Right atrium auricular region (tissue), 2 donors: ENCODE data around the gene PC. TPM values are rescaled to one million over a fixed set of nuclear protein-coding genes. Genes with fewer than 3 reads are reported as not detected.
"Not testable (repeated sequence)": the region's sequence is repeated elsewhere in the genome, so short reads cannot be mapped to it uniquely, and the experiment has no call there.

ENCODE experiments used
- DNase-seq: peaks from one replicate; pipeline ENCODE4 v3.0.0-alpha.2; 2019; ENCODE audit warnings: low spot score
- H3K27ac ChIP-seq, 2 donors: fragments of 200-600 bp; sonication (generic); 1 replicate in 1 of 2; 2 replicates in 1 of 2; pipeline ENCODE4 v1.5.1; 2016 to 2019
- H3K27me3 ChIP-seq, 2 donors: fragments of 200-600 bp; sonication (generic); one replicate each; pipeline versions ENCODE4 v1.5.1 to v1.6.0; 2017 to 2019
- H3K36me3 ChIP-seq: fragments of 200-600 bp; sonication (generic); one replicate; pipeline ENCODE4 v1.5.1; 2016
- H3K4me1 ChIP-seq, 2 donors: fragments of 200-600 bp; sonication (generic); one replicate each; pipeline versions ENCODE4 v1.5.1 to v1.6.0; 2017 to 2019
- H3K4me3 ChIP-seq, 2 donors: fragments of 200-600 bp; sonication (generic); 1 replicate in 1 of 2; 2 replicates in 1 of 2; pipeline ENCODE4 v1.5.1; 2017 to 2019; ENCODE audit warnings: mild to moderate bottlenecking in 1 of 2, moderate library complexity in 1 of 2
- H3K9me3 ChIP-seq, 2 donors: fragments of 200-600 bp; sonication (generic); one replicate each; pipeline ENCODE4 v1.5.1; 2019
- CTCF ChIP-seq, 2 donors: fragments of 200-600 bp; sonication (generic); IDR thresholded peaks; one replicate each; pipeline ENCODE4 v1.5.1; 2019; ENCODE audit warnings: antibody characterized with exemption in 2 of 2
- total RNA-seq, 2 donors: library from RNA; depleted of rRNA; stranded (reverse); fragments of >200 nt; gene quantifications; one replicate each; pipeline ENCODE4 v1.1.0, GENCODE V29; 2016

PC gene
- total RNA-seq, 2 donors from 2014 or later: 8.6 to 9.3 TPM

- no peak overlapping the region for H3K4me3 ChIP-seq
- H3K9me3 ChIP-seq: no peaks in the 10 kb centered on the region
- no peaks in the 10 kb centered on the region for H3K27me3 ChIP-seq
- H3K27ac ChIP-seq: no peak overlapping the region
- no peak for DNase-seq
- no peak for TF ChIP-seq CTCF (IDR thresholded peaks at IDR 0.05)
- peaks cover 0 to 9% of the 10 kb centered on the region in 2 donors for H3K4me1 ChIP-seq
- H3K36me3 ChIP-seq: no peaks in the 10 kb centered on the region
Measured at GRCh38 chr11:67001332-67001731, 43.1 kb upstream of the PC start.

GRCh38 chr11:66999555-66999954 is 41.4 kb upstream of the PC start:
- Histone ChIP-seq H3K27me3 (no peaks in the 10 kb centered on the region), H3K36me3 (no peaks in the 10 kb centered on the region), H3K9me3 (no peaks in the 10 kb centered on the region), H3K27ac (no peak overlapping the region), H3K4me3 (no peak overlapping the region), H3K4me1 (peaks cover 0 to 12% of the 10 kb centered on the region in 2 donors)
- DNase-seq: no peak
- TF ChIP-seq CTCF (IDR thresholded peaks at IDR 0.05): no peak

- DNase-seq: peak; percentile 71
- no peaks in the 10 kb centered on the region for H3K27me3 ChIP-seq
- no peak overlapping the region for H3K4me3 ChIP-seq
Measured at GRCh38 chr11:66996609-66997273, 38.6 kb upstream of the PC start.

GRCh38 chr11:66992041-66992440 is 33.9 kb upstream of the PC start:
- Histone ChIP-seq H3K9me3 (no peaks in the 10 kb centered on the region), H3K4me1 (peaks cover 0 to 16% of the 10 kb centered on the region in 2 donors), H3K27ac (no peak overlapping the region), H3K36me3 (no peaks in the 10 kb centered on the region), H3K27me3 (no peaks in the 10 kb centered on the region), H3K4me3 (no peak overlapping the region)
- TF ChIP-seq CTCF (IDR thresholded peaks at IDR 0.05): no peak
- DNase-seq: no peak

More at GRCh38 chr11:66996609-66997273, 38.6 kb upstream of the PC start:
- Histone ChIP-seq H3K9me3 (no peaks in the 10 kb centered on the region), H3K4me1 (peaks cover 0 to 12% of the 10 kb centered on the region in 2 donors), H3K27ac (peak overlapping the region in 1 of 2 donors; percentile 6), H3K36me3 (no peaks in the 10 kb centered on the region)
- no peak for TF ChIP-seq CTCF (IDR thresholded peaks at IDR 0.05)

GRCh38 chr11:66989360-66989759 is 31.2 kb upstream of the PC start:
- H3K4me3 ChIP-seq, H3K27me3 ChIP-seq, DNase-seq, H3K9me3 ChIP-seq, H3K36me3 ChIP-seq, H3K27ac ChIP-seq: not testable (repeated sequence)
- peaks cover 0 to 17% of the 10 kb centered on the region in 2 donors for H3K4me1 ChIP-seq

- not testable (repeated sequence) for H3K27ac ChIP-seq, H3K9me3 ChIP-seq, DNase-seq
Measured at GRCh38 chr11:66988741-66989140, 30.6 kb upstream of the PC start.

More at GRCh38 chr11:66988741-66989140, 30.6 kb upstream of the PC start:
- H3K27me3 ChIP-seq, H3K4me3 ChIP-seq, H3K36me3 ChIP-seq: not testable (repeated sequence)
- peaks cover 0 to 17% of the 10 kb centered on the region in 2 donors for H3K4me1 ChIP-seq
